Body of pancreas (tissue), 4 donors: ENCODE data around the gene CFAP45. TPM values are rescaled to one million over a fixed set of nuclear protein-coding genes. Genes with fewer than 3 reads are reported as not detected.

ENCODE experiments used
- ATAC-seq: fragments of 150-250 bp; one replicate; pipeline ENCODE4 v1.9.1; 2016
- DNase-seq, 4 donors: peaks; one replicate each; pipeline ENCODE4 v3.0.0-alpha.2; 2019
- H3K27ac ChIP-seq, 4 donors: fragments of 200-600 bp; sonication (generic); 1 replicate in 3 of 4; 2 replicates in 1 of 4; pipeline versions ENCODE4 v1.5.1 to v1.6.1; 2016 to 2019; ENCODE audit warnings: mild to moderate bottlenecking in 1 of 4, mixed read lengths in 1 of 4, moderate library complexity in 1 of 4
- H3K27me3 ChIP-seq, 2 donors: fragments of 200-600 bp; sonication (generic); one replicate each; pipeline ENCODE4 v1.6.0; 2016; ENCODE audit warnings: mild to moderate bottlenecking in 1 of 2
- H3K36me3 ChIP-seq, 2 donors: fragments of 200-600 bp; sonication (generic); replicated peaks in 1 of 2; 2 replicates each; pipeline ENCODE4 v1.5.1; 2016; ENCODE audit warnings: low read depth in 2 of 2; ENCODE audit not compliant: insufficient read depth in 1 of 2
- H3K4me1 ChIP-seq: fragments of 200-600 bp; sonication (generic); one replicate; pipeline ENCODE4 v1.6.0; 2016
- H3K4me3 ChIP-seq, 2 donors: fragments of 200-600 bp; sonication (generic); 1 replicate in 1 of 2; 2 replicates in 1 of 2; pipeline ENCODE4 v1.5.1; 2016 to 2019
- H3K9me3 ChIP-seq, 3 donors: fragments of 200-600 bp; sonication (generic); 1 replicate in 2 of 3; 2 replicates in 1 of 3; pipeline ENCODE4 v1.5.1; 2016
- CTCF ChIP-seq, 7 experiments: fragments of 450-650 bp in 4 of 7; fragments of 200-600 bp in 3 of 7; sonication (generic) in 3 of 7; IDR thresholded peaks; one replicate each; pipeline ENCODE4 v1.5.1; 2016 to 2019; ENCODE audit warnings: antibody characterized with exemption in 7 of 7
- POLR2A ChIP-seq, 3 donors: fragments of 450-650 bp; IDR thresholded peaks; one replicate each; pipeline ENCODE4 v1.6.1; 2016; ENCODE audit warnings: antibody characterized with exemption in 3 of 3, mild to moderate bottlenecking in 2 of 3
- WGBS, 2 donors: methylation state at CpG; one replicate each; pipeline ENCODE4 v1.1.5; 2017; 5-methylcytosine and 5-hydroxymethylcytosine counted together
- intact Hi-C: fragments of 100-400 bp; cut with DNase I; formaldehyde crosslinking; loops from one replicate; pipeline ENCODE4 v1.15.1; 2023
- total RNA-seq, 2 donors: library from RNA; depleted of rRNA; stranded (reverse); fragments of >200 nt; gene quantifications; one replicate each; pipeline ENCODE4 v1.1.0, GENCODE V29; 2016

CFAP45 gene
- total RNA-seq, 2 donors from 2014 or later, result not detected

- ATAC-seq, result no peak
- H3K36me3 ChIP-seq, result no peaks in the 10 kb centered on the region
- DNase-seq, result no peak
- no peak for TF ChIP-seq POLR2A (IDR thresholded peaks at IDR 0.05)
- TF ChIP-seq CTCF (IDR thresholded peaks at IDR 0.05), result no peak
- no peaks in the 10 kb centered on the region for H3K27me3 ChIP-seq
- peaks cover 10% of the 10 kb centered on the region for H3K4me1 ChIP-seq
- intact Hi-C loops, result no loop called here
- no peaks in the 10 kb centered on the region for H3K9me3 ChIP-seq
- WGBS, 2 donors, result 75 to 83% methylated on average over 15 of the region's 15 CpGs
- H3K4me3 ChIP-seq, result no peak overlapping the region
- no peak overlapping the region for H3K27ac ChIP-seq
Observed at GRCh38 chr1:159872891-159873290, 27.1 kb downstream of the CFAP45 start.

GRCh38 chr1:159870704-159871103 is 29.3 kb downstream of the CFAP45 start:
- whole genome bisulfite sequencing, 2 donors, result 78% methylated on average over 3 to 5 of the region's 5 CpGs
- intact Hi-C loops, result no loop called here
- Histone ChIP-seq H3K27ac (no peak overlapping the region), H3K4me1 (peaks cover 20% of the 10 kb centered on the region), H3K27me3 (no peaks in the 10 kb centered on the region), H3K36me3 (no peaks in the 10 kb centered on the region), H3K9me3 (no peaks in the 10 kb centered on the region), H3K4me3 (no peak overlapping the region)
- TF ChIP-seq POLR2A (IDR thresholded peaks at IDR 0.05), result no peak
- TF ChIP-seq CTCF (IDR thresholded peaks at IDR 0.05), result no peak
- DNase-seq (no peak), ATAC-seq (no peak)

GRCh38 chr1:159869607-159870006 is 30.4 kb downstream of the CFAP45 start:
- Histone ChIP-seq H3K36me3 (no peaks in the 10 kb centered on the region), H3K4me3 (no peak overlapping the region), H3K27ac (no peak overlapping the region), H3K9me3 (no peaks in the 10 kb centered on the region), H3K4me1 (peaks cover 20% of the 10 kb centered on the region), H3K27me3 (no peaks in the 10 kb centered on the region)
- WGBS, 2 donors, result 40 to 43% methylated on average over 1 of the region's 1 CpG
- ATAC-seq (no peak), DNase-seq (no peak)
- TF ChIP-seq CTCF (IDR thresholded peaks at IDR 0.05) (no peak), POLR2A (IDR thresholded peaks at IDR 0.05) (no peak)
- intact Hi-C loops, result no loop called here

- Histone ChIP-seq H3K27me3 (no peaks in the 10 kb centered on the region), H3K27ac (no peak overlapping the region), H3K4me3 (no peak overlapping the region), H3K36me3 (no peaks in the 10 kb centered on the region), H3K4me1 (peaks cover 20% of the 10 kb centered on the region), H3K9me3 (no peaks in the 10 kb centered on the region)
- ATAC-seq, result no peak
- intact Hi-C loops, result no loop called here
- TF ChIP-seq POLR2A (IDR thresholded peaks at IDR 0.05) (no peak), CTCF (IDR thresholded peaks at IDR 0.05) (no peak)
- DNase-seq, result peak in 1 of 4 donors; percentile 29
- WGBS, 2 donors, result 57 to 67% methylated on average over 3 to 4 of the region's 4 CpGs
Observed at GRCh38 chr1:159869173-159869572, 30.8 kb downstream of the CFAP45 start.

GRCh38 chr1:159868766-159869165 is 31.2 kb downstream of the CFAP45 start:
- ATAC-seq (no peak), DNase-seq (no peak)
- Histone ChIP-seq H3K9me3 (no peaks in the 10 kb centered on the region), H3K4me3 (no peak overlapping the region), H3K36me3 (no peaks in the 10 kb centered on the region), H3K4me1 (peaks cover 20% of the 10 kb centered on the region), H3K27me3 (no peaks in the 10 kb centered on the region), H3K27ac (peak overlapping the region in 1 of 4 donors; percentile 82)
- intact Hi-C loops, result no loop called here
- WGBS, 2 donors, result 69 to 100% methylated on average over 3 of the region's 3 CpGs
- TF ChIP-seq CTCF (IDR thresholded peaks at IDR 0.05) (no peak), POLR2A (IDR thresholded peaks at IDR 0.05) (no peak)
